ENCODE results near the gene MOB4. TPM values are rescaled to one million over a fixed set of nuclear protein-coding genes. Genes with fewer than 3 reads are reported as not detected.

MOB4 gene
- total RNA-seq, 1 donor from 2014 or later, result 30.4 TPM

- Mint-ChIP-seq H3K9me3 (ENCODE audit: unreplicated experiment) (no peaks in the 10 kb centered on the region), H3K27ac (ENCODE audit: unreplicated experiment) (no peak overlapping the region), H3K4me3 (ENCODE audit: unreplicated experiment) (no peak overlapping the region), H3K27me3 (ENCODE audit: low read depth, unreplicated experiment) (no peaks in the 10 kb centered on the region), H3K4me1 (ENCODE audit: low read depth, unreplicated experiment) (peaks cover 7% of the 10 kb centered on the region), H3K36me3 (ENCODE audit: low read depth, unreplicated experiment) (no peaks in the 10 kb centered on the region)
- H3K36me3 ChIP-seq (ENCODE audit: insufficient read depth, low read length), result no peaks in the 10 kb centered on the region
- peaks cover 32% of the 10 kb centered on the region for H3K79me2 ChIP-seq (ENCODE audit: insufficient read depth, low read length)
- no peak overlapping the region for H3K4me2 ChIP-seq (ENCODE audit: low read length)
- DNase-seq (ENCODE audit: low read depth), result no peak
- no peaks in the 10 kb centered on the region for H3K9me3 ChIP-seq (ENCODE audit: insufficient read depth, low read depth, low read length)
- no peaks in the 10 kb centered on the region for H3K27me3 ChIP-seq (ENCODE audit: insufficient read depth, low read length)
- H3K4me3 ChIP-seq (ENCODE audit: insufficient read depth, low read depth, low read length), result no peak overlapping the region
- H4K20me1 ChIP-seq (ENCODE audit: insufficient read depth, low read length), result peaks cover 7% of the 10 kb centered on the region
- H3K4me1 ChIP-seq (ENCODE audit: insufficient read depth, low read length), result peaks cover 8% of the 10 kb centered on the region
- H3K9ac ChIP-seq (ENCODE audit: low read length), result no peak overlapping the region
- H2AFZ ChIP-seq (ENCODE audit: low read depth, low read length), result no peak overlapping the region
- peak; percentile 26 for FAIRE-seq
- no peak overlapping the region for H3K27ac ChIP-seq (ENCODE audit: low read depth, low read length)
- TF ChIP-seq EZH2 (IDR thresholded peaks at IDR 0.05; ENCODE audit: insufficient read depth, low read length) (no peak), CTCF (IDR thresholded peaks at IDR 0.05; ENCODE audit: insufficient read depth, low read depth, low read length) (no peak)
Measured at GRCh38 chr2:197513915-197514314, 2.0 kb upstream of the MOB4 start.

GRCh38 chr2:197514754-197515153 is 1.1 kb upstream of the MOB4 start:
- Histone ChIP-seq H3K9me3 (ENCODE audit: insufficient read depth, low read depth, low read length) (no peaks in the 10 kb centered on the region), H3K27me3 (ENCODE audit: insufficient read depth, low read length) (no peaks in the 10 kb centered on the region), H3K27ac (ENCODE audit: low read depth, low read length) (no peak overlapping the region), H3K4me3 (ENCODE audit: insufficient read depth, low read depth, low read length) (peak overlapping the region; percentile 79), H3K9ac (ENCODE audit: low read length) (peak overlapping the region; percentile 95), H3K79me2 (ENCODE audit: insufficient read depth, low read length) (peaks cover 41% of the 10 kb centered on the region), H4K20me1 (ENCODE audit: insufficient read depth, low read length) (peaks cover 13% of the 10 kb centered on the region), H3K4me1 (ENCODE audit: insufficient read depth, low read length) (peaks cover 8% of the 10 kb centered on the region), H3K4me2 (ENCODE audit: low read length) (peak overlapping the region; percentile 91), H3K36me3 (ENCODE audit: insufficient read depth, low read length) (no peaks in the 10 kb centered on the region), H2AFZ (ENCODE audit: low read depth, low read length) (peak overlapping the region; percentile 95)
- no peak for FAIRE-seq
- peak; percentile 3 for DNase-seq (ENCODE audit: low read depth)
- no peaks in the 10 kb centered on the region for H3K27me3 Mint-ChIP-seq (ENCODE audit: low read depth, unreplicated experiment)
- peak overlapping the region; percentile 98 for H3K4me3 Mint-ChIP-seq (ENCODE audit: unreplicated experiment)
- H3K27ac Mint-ChIP-seq (ENCODE audit: unreplicated experiment), result peak overlapping the region; percentile 12
- TF ChIP-seq CTCF (IDR thresholded peaks at IDR 0.05; ENCODE audit: insufficient read depth, low read depth, low read length) (no peak), EZH2 (IDR thresholded peaks at IDR 0.05; ENCODE audit: insufficient read depth, low read length) (no peak)
- H3K4me1 Mint-ChIP-seq (ENCODE audit: low read depth, unreplicated experiment), result peaks cover 9% of the 10 kb centered on the region
- no peaks in the 10 kb centered on the region for H3K36me3 Mint-ChIP-seq (ENCODE audit: low read depth, unreplicated experiment)
- no peaks in the 10 kb centered on the region for H3K9me3 Mint-ChIP-seq (ENCODE audit: unreplicated experiment)

- Mint-ChIP-seq H3K27ac (ENCODE audit: unreplicated experiment) (peak overlapping the region; percentile 85), H3K9me3 (ENCODE audit: unreplicated experiment) (no peaks in the 10 kb centered on the region), H3K4me1 (ENCODE audit: low read depth, unreplicated experiment) (peaks cover 9% of the 10 kb centered on the region), H3K4me3 (ENCODE audit: unreplicated experiment) (peak overlapping the region; percentile 98), H3K36me3 (ENCODE audit: low read depth, unreplicated experiment) (no peaks in the 10 kb centered on the region), H3K27me3 (ENCODE audit: low read depth, unreplicated experiment) (no peaks in the 10 kb centered on the region)
- H3K36me3 ChIP-seq (ENCODE audit: insufficient read depth, low read length), result no peaks in the 10 kb centered on the region
- peak overlapping the region; percentile 95 for H2AFZ ChIP-seq (ENCODE audit: low read depth, low read length)
- peak overlapping the region; percentile 79 for H3K4me3 ChIP-seq (ENCODE audit: insufficient read depth, low read depth, low read length)
- H4K20me1 ChIP-seq (ENCODE audit: insufficient read depth, low read length), result peaks cover 19% of the 10 kb centered on the region
- H3K9ac ChIP-seq (ENCODE audit: low read length), result peak overlapping the region; percentile 95
- no peak for DNase-seq (ENCODE audit: low read depth)
- no peaks in the 10 kb centered on the region for H3K9me3 ChIP-seq (ENCODE audit: insufficient read depth, low read depth, low read length)
- TF ChIP-seq EZH2 (IDR thresholded peaks at IDR 0.05; ENCODE audit: insufficient read depth, low read length) (no peak), CTCF (IDR thresholded peaks at IDR 0.05; ENCODE audit: insufficient read depth, low read depth, low read length) (no peak)
- peaks cover 8% of the 10 kb centered on the region for H3K4me1 ChIP-seq (ENCODE audit: insufficient read depth, low read length)
- peak overlapping the region; percentile 86 for H3K27ac ChIP-seq (ENCODE audit: low read depth, low read length)
- FAIRE-seq, result no peak
- peaks cover 46% of the 10 kb centered on the region for H3K79me2 ChIP-seq (ENCODE audit: insufficient read depth, low read length)
- H3K27me3 ChIP-seq (ENCODE audit: insufficient read depth, low read length), result no peaks in the 10 kb centered on the region
- peak overlapping the region; percentile 91 for H3K4me2 ChIP-seq (ENCODE audit: low read length)
Measured at GRCh38 chr2:197515315-197515738, 539 bp upstream of the MOB4 start.
